MCF 10A (cell line): ENCODE data around the gene CTNNA2. TPM values are rescaled to one million over a fixed set of nuclear protein-coding genes. Genes with fewer than 3 reads are reported as not detected.

ENCODE experiments used
- BruUV-seq: library from RNA; stranded (reverse); fragments of 400-500 nt; replicated peaks from 2 replicates; lab custom pipeline; 2021; lab: Mats Ljungman, UMichigan
- CTCF ChIA-PET: fragments of 300-600 bp; sonication (Branson Sonifier 250); formaldehyde crosslinking; extraction: SDS; loops from one replicate; lab custom pipeline; 2021; ENCODE audit warnings: antibody characterized with exemption, inconsistent platforms; lab: Yijun Ruan, JAX
- POLR2A ChIA-PET: fragments of 300-600, 350-650 bp; sonication (Branson Sonifier 250); formaldehyde crosslinking; extraction: SDS; loops from one replicate; lab custom pipeline; 2020; ENCODE audit warnings: antibody characterized with exemption, inconsistent platforms; lab: Yijun Ruan, JAX
- DNase-seq: peaks from one replicate; pipeline ENCODE4 v3.0.0-alpha.2; 2018; ENCODE audit not compliant: unreplicated experiment
- H3K27ac Mint-ChIP-seq: one replicate; pipeline ENCODE4 v1.8.0; 2022; ENCODE audit warnings: mild to moderate bottlenecking, low read depth, mixed read lengths; ENCODE audit not compliant: unreplicated experiment
- H3K27me3 Mint-ChIP-seq: one replicate; pipeline ENCODE4 v1.8.0; 2022; ENCODE audit warnings: mixed read lengths; ENCODE audit not compliant: insufficient read depth, unreplicated experiment
- H3K36me3 Mint-ChIP-seq: one replicate; pipeline ENCODE4 v1.8.0; 2022; ENCODE audit warnings: mild to moderate bottlenecking, moderate library complexity, mixed read lengths; ENCODE audit not compliant: insufficient read depth, unreplicated experiment
- H3K4me1 Mint-ChIP-seq: one replicate; pipeline ENCODE4 v1.8.0; 2022; ENCODE audit warnings: mixed read lengths; ENCODE audit not compliant: insufficient read depth, unreplicated experiment
- H3K4me3 Mint-ChIP-seq: one replicate; pipeline ENCODE4 v1.8.0; 2022; ENCODE audit warnings: mild to moderate bottlenecking, moderate library complexity, mixed read lengths; ENCODE audit not compliant: unreplicated experiment
- H3K9me3 Mint-ChIP-seq: one replicate; pipeline ENCODE4 v1.8.0; 2022; ENCODE audit warnings: mixed read lengths; ENCODE audit not compliant: unreplicated experiment
- intact Hi-C: fragments of 100-400 bp; cut with micrococcal nuclease; formaldehyde crosslinking; loops from 2 replicates; pipeline ENCODE4 v1.14.1; 2022
- total RNA-seq: library from RNA; stranded (reverse); gene quantifications from 2 replicates; pipeline ENCODE4 v1.2.3, GENCODE V29; 2022
- TF ChIP-seq, protein P1 (sequence below): fragments of 200-600 bp; IDR thresholded peaks from one replicate; pipeline ENCODE4 v1.8.0; 2022; ENCODE audit warnings: antibody characterized with exemption, mild to moderate bottlenecking; ENCODE audit not compliant: unreplicated experiment

Gene CTNNA2
- total RNA-seq, 1 experiment from 2014 or later: not detected

DNA sequence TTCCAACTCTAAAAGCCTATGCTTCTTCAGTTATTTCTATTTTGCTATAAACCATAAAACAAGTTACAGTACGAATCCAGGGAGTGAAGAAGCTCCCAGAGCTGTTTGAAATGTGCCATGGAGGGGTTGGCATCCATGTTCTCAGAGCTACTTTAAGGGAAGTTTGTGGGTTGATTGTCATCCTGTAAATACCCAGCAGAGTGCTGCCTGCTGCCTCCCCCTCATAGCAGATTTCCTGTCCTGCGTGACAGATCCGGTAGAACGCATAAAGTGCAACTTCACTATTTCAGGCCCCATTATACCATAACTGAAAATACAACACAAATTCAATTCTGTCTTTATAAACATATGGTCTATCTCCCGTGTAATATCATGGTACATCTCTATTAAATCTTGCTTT lies 114.4 kb downstream of the CTNNA2 start:
- CTCF ChIA-PET: no interaction called here
- Mint-ChIP-seq H3K9me3 (no peaks in the 10 kb centered on the region), H3K27ac (no peak overlapping the region)

DNA sequence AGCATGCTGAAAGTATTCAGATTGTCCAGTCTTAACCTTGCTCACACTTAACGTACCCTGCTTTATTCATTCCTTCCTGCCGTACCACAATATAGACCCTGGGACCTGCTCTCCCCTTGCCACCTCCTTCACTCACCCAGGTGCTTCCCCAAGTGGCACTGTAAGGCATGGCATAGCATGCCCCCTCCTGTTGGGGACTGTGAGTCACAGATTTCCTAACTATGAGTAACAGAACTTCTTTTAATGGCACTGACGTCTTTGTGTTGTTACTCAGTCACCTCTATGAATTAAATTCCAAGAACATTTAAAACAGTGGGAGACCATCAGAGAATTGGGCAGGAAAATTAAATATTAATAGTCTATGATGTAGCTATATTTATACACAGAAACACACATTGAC lies 117.2 kb downstream of the CTNNA2 start:
- Mint-ChIP-seq H3K4me3 (no peak overlapping the region), H3K27ac (peak overlapping the region; percentile 4)
- POLR2A ChIA-PET: no interaction called here

More for the DNA sequence above, 114.4 kb downstream of the CTNNA2 start:
- intact Hi-C loops: no loop called here
- no peak overlapping the region for H3K4me3 Mint-ChIP-seq
- no peak for DNase-seq
- POLR2A ChIA-PET: no interaction called here
- H3K27me3 Mint-ChIP-seq: no peaks in the 10 kb centered on the region
- H3K36me3 Mint-ChIP-seq: no peaks in the 10 kb centered on the region
- TF ChIP-seq, protein P1, sequence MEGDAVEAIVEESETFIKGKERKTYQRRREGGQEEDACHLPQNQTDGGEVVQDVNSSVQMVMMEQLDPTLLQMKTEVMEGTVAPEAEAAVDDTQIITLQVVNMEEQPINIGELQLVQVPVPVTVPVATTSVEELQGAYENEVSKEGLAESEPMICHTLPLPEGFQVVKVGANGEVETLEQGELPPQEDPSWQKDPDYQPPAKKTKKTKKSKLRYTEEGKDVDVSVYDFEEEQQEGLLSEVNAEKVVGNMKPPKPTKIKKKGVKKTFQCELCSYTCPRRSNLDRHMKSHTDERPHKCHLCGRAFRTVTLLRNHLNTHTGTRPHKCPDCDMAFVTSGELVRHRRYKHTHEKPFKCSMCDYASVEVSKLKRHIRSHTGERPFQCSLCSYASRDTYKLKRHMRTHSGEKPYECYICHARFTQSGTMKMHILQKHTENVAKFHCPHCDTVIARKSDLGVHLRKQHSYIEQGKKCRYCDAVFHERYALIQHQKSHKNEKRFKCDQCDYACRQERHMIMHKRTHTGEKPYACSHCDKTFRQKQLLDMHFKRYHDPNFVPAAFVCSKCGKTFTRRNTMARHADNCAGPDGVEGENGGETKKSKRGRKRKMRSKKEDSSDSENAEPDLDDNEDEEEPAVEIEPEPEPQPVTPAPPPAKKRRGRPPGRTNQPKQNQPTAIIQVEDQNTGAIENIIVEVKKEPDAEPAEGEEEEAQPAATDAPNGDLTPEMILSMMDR: no peak
- BruUV-seq: no TSS peak
- H3K4me1 Mint-ChIP-seq: peaks cover 11% of the 10 kb centered on the region

DNA sequence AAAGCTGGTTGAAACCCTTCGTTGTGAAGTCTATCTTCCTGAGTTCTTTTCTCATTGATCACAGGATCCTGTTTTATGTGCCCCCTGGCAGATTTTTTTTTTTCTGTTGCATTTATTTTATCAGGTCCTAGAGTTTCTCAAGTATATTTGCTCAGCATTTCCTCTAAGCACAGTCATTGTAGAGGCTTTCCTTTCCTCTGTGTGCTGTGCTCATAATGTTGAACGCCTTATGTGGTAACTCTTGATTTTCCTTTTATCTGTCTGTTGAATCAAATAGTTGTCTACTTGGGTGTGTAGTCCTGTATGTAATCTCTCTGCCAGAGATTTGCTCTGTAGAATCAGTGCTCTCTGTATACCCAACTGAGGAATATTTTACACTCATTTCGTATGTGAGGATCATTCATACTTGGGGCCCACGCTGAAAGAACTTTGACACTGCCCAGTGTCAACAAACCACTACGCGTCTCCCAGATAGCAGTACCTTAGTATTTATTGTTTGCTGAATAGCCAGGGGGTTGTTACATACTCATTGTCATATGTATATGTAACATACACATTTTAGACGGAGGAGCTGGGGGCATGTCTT lies 118.2 kb downstream of the CTNNA2 start:
- ChIA-PET POLR2A (no interaction called here), CTCF (interaction anchor here (0.6 kb wide), 1 partner anchor 12 kb away, joined by 3 read pairs; no protein-coding TSS in a partner anchor)
- no peaks in the 10 kb centered on the region for H3K27me3 Mint-ChIP-seq
- H3K4me3 Mint-ChIP-seq: no peak overlapping the region
- no peaks in the 10 kb centered on the region for H3K36me3 Mint-ChIP-seq
- TF ChIP-seq, protein P1: no peak
- no TSS peak for BruUV-seq
- no peak for DNase-seq
- no peak overlapping the region for H3K27ac Mint-ChIP-seq
- peaks cover 11% of the 10 kb centered on the region for H3K4me1 Mint-ChIP-seq
- intact Hi-C loops: no loop called here
- peaks cover 8% of the 10 kb centered on the region for H3K9me3 Mint-ChIP-seq

More for the DNA sequence above, 117.2 kb downstream of the CTNNA2 start:
- peaks cover 8% of the 10 kb centered on the region for H3K9me3 Mint-ChIP-seq
- intact Hi-C loops: no loop called here
- peak; percentile 49 for DNase-seq
- BruUV-seq: no TSS peak
- CTCF ChIA-PET: interaction anchor here (0.5 to 1.3 kb wide), 6 partner anchors 10 to 1916 kb away, joined by 3 to 5 read pairs (median 3); no protein-coding TSS in a partner anchor
- TF ChIP-seq, protein P1: peak; percentile 18
- peaks cover 11% of the 10 kb centered on the region for H3K4me1 Mint-ChIP-seq
- H3K36me3 Mint-ChIP-seq: no peaks in the 10 kb centered on the region
- no peaks in the 10 kb centered on the region for H3K27me3 Mint-ChIP-seq

DNA sequence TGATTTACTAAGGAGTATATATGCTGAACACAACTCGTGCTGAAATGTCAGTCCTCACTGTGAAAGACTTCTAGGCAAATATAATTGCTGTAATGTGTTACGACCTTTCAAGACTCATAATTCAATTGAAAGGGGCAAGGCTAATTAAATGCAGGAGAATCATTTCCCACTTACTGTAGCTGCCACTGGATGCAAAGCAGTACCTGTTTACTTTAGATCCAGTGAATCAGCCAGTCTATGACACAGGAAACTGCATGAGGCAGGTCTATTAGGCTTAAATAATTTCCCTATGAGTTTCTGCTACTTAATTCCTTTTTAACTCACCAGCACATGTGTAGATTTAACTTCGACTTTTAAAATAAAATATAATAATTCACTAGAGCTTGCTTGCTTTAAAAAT lies 125.6 kb downstream of the CTNNA2 start:
- peaks cover 8% of the 10 kb centered on the region for H3K9me3 Mint-ChIP-seq
- no peaks in the 10 kb centered on the region for H3K36me3 Mint-ChIP-seq
- no peak overlapping the region for H3K4me3 Mint-ChIP-seq
- ChIA-PET CTCF (interaction anchor here (0.6 to 1.1 kb wide), 2 partner anchors 22 to 108 kb away, joined by 3 read pairs; no protein-coding TSS in a partner anchor), POLR2A (no interaction called here)
- DNase-seq: no peak
- no peaks in the 10 kb centered on the region for H3K4me1 Mint-ChIP-seq
- H3K27me3 Mint-ChIP-seq: no peaks in the 10 kb centered on the region
- BruUV-seq: no TSS peak
- intact Hi-C loops: no loop called here
- TF ChIP-seq, protein P1: no peak
- no peak overlapping the region for H3K27ac Mint-ChIP-seq
